Measurements from ENCODE around the gene PTPRE.

Gene PTPRE

DNA sequence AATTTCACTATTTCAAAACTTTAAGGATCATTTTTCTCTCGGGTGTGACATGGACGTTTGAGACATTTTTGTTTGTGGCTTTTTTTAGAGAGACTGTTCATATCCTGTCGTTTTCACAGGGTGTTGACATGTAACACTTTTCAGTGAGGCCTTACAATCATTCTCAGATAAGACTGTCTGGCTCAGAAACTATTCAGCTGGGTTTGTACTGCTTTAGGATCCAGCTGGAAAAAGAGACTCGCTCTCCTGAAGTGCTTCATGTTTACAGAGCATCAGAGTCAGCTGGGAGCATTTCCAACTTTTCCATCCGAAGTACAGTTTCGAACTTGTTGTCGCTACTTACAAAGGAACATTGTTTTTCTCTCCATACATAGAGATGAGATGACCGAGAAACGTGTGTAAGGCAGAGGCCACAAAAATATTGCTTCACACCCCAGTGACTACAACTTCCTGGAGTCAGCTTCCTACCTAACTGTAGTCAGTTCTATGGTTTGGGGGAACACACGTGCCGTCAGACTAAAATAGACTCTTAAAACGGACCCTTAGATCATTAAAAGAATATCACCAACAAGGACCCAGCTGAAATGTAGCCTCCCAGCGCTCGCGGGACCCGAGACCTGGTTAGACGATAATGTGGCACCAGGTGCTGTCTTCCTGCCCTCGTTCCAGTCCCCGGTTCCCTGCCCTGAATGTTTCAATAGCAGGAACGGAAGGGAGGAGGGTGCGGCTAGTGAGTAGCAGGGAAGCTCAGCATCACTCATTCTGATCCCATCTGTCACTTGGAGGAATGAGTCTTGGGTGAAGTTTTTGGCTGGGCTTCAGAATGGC lies 141.3 kb downstream of the PTPRE start:
- DNase-seq: no peak

DNA sequence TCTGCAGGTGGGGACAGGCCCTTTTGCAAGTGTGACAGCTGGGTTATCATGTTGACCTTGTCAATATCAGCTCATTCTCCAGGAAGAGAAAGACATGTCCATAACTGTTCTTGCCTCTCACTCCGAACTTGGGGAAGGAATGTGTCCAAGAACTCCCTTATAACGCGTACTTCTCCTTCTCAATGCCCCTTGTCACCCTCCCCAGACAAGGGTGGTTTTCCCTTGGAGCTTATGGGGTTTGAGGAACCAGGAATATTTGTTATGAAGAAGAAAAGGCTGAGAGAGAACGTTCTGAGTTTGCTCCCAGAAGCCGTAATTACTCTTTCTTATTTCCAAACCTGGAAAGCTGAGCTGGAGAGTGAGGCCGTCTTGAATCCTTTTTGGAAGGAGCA lies 141.9 kb downstream of the PTPRE start:
- DNase-seq: no peak

DNA sequence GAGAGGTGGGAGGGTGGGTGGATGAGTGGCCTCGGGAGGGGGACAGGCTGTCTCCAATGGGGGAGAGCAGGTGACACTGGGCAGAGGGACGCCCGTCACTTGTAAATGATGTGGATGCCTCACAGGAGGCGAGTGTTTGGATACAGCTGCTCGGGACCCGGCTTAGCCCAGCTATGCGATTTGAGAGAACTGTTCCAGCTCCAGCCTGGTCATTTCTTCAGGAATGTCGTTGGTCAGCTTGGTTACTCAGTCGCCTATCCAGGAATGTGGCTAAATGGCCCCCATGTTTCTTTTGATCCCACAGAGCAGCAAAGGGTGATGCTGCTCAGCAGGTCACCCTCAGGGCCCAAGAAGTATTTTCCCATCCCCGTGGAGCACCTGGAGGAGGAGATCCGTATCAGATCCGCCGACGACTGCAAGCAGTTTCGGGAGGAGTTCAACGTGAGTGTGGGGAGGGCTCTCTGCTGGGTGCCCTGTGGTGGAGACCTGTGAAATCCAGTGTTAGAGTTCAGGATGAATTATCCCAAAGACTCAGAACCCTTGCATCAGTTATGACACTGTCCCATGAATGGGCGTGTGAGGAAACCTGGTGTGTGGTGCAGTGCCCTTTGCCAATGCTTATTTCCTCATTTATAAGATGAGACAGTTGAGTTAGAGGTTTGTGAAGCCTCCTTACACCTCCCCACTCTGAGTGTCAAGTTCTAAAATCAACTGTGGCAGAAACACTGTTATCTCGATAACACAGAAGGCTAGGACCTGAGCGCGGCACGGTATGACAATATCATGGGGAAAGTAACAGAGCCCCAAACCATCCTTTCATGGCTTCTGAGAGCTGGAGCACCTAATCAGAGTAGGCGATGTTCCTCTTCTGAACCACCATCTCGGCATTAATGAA lies 142.6 kb downstream of the PTPRE start:
- no peak for DNase-seq

DNA sequence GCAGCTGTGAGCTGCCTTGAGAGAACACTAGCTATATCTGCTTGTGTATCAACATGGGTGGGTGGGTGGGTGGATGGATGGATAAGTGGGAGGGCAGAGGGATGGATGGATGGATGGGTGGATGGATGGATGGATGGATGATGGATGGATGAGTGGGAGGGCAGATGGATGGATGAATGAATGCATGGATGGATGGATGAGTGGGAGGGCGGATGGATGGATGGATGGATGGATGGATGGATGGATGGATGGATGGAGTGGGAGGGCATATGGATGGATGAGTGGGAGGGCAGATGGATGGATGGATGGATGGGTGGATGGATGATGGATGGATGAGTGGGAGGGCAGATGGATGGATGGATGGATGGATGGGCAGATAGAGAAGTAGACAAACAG lies 143.2 kb downstream of the PTPRE start:
- no peak for DNase-seq

DNA sequence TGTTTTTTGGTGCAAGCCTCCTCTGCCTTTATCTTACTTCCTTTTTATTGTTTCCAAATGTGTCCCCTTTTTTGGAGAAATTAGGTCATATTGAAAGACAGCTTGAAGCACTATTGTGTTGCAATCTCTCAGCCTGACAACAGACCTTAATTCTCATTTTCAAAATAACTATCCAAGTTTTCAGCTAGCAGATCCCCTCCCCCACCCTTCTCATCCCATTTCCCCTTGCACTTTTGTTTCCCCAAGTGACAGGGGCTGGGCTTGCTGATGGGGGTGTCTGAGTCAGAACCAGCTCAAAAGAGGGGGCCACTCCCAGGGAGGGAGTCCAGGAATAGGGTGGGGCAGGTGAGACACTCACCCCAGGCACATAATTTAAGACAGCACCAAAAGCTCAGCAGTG lies 144.0 kb downstream of the PTPRE start:
- no peak for DNase-seq

DNA sequence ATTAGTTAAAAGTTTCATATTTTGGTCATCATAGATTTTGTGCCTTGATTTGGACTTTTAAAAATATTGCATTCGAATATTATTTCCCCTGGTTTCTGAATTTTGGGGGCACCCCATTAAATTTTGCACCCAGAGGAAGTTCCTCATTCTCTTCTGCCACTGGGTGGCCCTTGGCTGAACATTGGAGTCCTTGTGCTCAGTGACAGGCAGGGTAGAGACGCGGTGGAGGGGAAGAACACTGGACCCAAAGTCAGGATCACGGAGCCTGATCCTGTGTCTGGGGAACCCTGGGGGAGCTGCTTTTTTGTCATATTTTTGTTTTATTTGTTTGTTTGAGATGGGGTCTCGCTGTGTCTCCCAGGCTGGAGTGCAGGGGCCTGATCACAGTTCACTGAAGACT lies 144.6 kb downstream of the PTPRE start:
- no peak for DNase-seq

DNA sequence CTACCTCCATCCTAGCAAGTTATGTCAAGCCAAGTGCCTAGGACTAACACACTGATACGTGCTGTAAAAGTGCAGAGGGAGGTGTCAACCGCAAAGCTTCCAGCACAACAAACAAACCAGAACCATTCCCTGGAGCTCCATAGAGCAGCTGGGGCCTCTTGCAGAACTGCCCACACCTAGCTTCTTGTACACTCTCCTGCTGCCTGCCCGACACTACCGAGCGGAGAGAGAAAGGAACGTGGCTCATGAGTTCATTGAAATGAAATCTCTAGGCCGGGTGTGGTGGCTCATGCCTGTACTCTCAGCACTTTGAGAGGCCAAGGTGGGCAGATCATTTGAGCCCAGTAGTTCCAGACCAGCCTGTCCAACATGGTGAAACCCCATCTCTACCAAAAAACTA lies 145.8 kb downstream of the PTPRE start:
- DNase-seq: no peak

DNA sequence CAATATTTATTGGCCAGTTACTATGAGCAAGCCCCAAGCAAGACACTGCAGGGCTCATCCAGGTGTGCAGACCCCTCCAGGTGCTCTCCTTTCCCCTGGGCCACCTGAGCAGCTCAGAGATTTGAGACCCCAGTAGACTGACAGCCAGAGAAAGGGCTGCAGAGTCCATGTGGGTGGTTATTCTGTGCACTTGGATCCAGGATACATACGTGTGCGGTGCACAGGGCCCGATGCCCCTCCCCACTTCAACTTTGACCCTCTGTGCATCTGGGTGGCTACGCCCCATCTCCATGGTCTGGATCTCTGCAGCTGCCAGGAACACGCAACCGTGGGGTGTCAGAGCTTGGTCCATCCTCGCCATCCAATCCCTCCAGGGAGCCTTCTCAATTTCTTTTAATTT lies 146.5 kb downstream of the PTPRE start:
- DNase-seq: no peak

DNA sequence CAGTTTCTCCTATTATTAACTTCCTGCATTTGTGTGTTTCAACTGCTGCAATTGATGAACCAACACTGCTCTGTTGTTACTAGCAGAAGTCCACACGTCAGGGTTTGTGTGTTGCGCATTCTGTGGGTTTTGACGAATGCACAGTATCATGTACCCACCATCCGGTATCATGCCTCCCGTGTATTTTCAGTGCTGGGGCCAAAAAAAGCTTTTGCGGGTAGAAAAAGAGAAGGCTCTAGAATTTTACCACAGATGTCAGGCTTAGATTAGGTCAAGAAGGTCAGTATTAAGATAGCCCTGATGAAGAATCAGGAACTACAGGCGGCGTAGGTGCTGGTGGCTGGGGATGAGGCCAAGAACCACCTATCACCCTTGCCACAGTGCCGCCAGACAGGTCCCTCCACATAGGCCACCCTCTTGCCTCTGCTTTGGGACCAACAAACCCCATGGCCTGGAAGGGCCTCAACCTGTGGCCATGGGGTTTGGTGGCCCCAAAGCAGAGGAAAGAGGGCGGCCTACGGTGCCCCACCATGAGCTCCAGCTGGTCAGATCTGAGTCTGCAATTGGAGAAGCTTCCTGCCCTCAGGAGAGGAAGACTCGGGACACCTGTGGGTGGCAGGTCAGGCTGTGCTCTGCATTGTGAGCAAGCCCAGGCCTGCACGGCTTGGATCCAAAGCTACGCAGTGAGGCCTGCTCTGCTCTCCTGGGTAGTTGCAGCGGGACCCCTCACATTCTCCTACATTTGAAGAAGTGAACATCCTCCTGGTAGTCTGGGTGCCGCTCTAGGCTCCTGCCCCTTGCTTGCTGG lies 147.5 kb downstream of the PTPRE start:
- DNase-seq: no peak

DNA sequence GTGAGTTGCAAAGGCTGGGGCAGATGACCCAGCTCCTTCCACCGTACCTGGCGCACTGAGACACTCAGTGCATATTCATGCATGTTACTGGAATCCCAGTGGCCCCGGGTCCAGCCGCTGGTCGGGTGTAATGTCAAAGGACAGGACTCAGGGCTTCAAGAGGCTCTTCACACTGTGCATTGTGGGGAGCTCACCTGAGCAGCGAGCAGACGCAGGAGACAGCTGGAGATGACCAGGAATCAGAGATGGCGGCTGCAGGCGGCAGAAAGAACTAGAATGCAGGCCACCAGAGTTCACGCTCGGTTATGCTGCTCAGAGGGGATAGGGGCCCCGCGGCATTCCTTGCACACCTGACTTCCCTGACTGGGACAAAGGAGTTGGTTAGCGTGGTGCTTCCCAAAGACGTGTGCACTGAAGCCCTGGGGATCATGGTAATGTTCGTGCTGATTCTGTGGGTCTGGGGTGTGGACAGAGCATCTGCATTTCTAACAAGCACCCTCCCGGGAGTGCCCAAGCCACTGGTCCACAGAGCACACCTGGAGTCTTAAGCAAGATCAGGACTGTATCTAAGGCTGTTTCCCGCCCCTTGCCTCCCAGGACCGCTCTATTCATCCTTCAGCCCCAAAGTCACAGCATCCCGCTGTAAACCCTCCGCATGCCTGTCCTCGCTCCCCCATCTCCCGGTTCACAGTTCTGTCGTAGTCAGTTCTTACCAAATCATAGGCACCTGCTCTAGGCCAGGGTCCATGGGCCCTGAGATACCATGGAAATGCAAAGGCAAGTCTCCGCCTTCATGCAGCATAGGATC lies 148.4 kb downstream of the PTPRE start:
- no peak for DNase-seq

DNA sequence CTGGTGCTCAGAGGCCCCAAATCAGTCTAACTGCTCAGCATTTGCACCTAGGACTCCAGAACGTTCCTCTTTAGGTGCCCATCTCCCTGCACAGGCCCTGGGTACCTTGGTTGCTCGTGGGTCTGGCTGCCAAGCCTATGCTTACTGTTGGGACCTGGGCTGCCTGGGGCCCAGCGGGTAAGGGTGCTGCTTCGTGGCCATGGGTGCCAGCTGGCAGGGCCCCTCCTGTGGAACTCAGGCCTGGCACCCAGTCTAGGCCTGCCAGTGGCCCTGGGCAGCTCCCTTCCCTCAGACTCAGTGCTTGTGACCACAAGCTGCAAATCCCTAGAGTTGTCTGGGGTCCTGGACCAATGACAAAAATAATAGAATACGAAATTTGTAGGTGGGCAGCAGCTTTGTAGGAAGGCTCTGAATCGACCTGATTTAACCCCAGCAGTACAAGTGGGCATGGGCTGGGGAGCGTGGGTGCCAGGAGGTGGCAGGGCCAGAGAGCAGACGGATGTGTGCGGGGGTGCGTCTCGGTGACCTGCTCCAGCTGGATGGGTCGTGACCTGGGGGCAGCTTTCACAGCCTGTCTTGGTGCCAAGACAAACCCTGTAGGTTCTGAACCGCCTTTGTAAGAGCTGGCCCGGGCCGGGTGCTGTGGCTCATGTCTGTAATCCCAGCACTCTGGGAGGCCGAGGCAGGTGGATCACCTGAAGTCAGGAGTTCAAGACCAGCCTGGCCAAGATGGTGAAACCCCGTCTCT lies 149.6 kb downstream of the PTPRE start:
- DNase-seq: no peak

DNA sequence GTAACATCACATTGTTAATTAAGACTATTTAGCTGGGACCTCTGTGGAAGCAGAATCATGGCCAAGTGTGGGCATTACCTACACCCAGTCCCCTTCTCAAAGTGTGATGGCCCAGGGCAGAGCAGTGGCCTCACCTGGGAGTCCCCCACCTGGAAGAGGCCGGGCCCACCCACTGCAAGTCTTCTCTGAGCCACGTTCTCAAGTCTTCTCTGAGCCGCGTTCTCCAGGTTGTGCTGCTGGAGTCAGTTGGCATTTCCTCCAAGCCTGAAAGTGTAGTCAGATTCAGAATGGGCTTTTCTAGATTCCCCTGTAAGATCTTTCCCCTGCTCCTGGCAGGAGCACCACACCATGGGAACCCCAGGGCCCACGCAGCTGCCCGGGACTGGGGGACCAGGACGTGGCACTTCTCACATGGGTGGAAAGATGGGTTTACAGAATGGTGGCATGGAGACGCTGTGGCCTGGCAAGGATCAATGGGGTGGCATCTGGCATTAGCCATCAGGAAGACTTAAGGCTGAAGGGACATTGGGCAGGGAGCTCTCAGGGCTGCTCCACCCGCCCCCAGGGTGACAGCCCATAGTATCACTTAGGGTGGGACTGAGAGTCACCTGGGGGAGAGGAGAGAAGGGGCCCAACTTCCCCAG lies 151.3 kb downstream of the PTPRE start:
- no peak for DNase-seq

DNA sequence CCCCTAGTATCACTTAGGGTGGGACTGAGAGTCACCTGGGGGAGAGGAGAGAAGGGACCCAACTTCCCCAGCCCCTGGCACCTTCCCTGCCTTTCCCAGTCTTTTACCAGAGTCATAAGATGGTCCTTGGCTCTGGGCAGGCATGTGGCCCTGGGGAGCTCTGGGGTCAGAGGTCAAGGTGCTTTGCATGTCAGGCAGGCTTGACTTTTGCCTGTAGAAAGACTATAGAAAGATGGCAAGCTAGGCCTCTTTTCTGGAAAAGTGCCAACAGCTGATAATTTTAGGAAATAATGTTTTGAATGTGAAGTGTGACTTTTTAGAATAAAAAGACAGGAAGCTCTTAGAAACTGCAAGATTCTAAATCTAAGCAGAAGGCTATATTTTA lies 151.8 kb downstream of the PTPRE start:
- DNase-seq: no peak

DNA sequence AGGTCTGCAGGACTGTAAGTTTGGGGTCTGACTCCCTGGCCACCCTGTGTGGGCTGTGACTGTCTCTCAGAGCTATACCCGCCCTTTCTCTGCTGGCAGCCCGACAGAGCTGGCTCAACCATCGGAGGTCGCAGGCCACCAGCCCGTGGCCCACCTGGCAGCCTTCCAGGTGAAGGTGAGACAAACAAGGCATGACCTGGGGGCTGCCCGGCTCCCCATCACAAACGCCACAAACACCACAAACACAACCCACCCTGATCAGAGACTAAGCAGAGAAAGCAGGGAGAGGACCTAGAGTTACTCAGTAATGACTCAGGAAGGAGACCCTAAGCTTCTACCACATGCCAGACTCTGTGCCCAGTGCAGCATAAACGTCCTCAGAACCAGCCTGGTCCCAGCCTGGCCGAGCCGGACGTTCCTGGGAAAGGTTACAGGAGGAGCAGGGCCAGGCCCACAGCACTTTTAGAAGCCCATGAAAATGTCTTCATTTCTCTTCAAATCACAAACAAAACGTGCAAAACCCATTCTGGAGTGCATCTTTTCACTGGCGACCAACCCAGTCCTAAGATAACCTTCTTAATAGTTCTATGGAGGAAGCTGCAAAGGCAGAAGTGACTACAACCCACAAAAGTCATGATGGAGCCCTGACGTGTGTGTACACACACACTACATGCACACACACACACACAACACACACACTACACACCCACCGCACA lies 152.5 kb downstream of the PTPRE start:
- DNase-seq: no peak

DNA sequence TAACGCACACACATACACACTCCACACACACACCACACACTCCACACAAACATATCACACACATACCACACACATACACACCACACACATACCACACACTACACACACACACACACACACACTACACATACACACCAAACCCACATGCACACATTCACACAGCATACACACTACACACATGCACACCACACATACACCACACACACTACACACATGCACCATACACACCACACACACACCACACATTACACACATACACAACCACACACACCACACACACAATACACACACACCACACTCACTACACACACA lies 153.0 kb downstream of the PTPRE start:
- no peak for DNase-seq

DNA sequence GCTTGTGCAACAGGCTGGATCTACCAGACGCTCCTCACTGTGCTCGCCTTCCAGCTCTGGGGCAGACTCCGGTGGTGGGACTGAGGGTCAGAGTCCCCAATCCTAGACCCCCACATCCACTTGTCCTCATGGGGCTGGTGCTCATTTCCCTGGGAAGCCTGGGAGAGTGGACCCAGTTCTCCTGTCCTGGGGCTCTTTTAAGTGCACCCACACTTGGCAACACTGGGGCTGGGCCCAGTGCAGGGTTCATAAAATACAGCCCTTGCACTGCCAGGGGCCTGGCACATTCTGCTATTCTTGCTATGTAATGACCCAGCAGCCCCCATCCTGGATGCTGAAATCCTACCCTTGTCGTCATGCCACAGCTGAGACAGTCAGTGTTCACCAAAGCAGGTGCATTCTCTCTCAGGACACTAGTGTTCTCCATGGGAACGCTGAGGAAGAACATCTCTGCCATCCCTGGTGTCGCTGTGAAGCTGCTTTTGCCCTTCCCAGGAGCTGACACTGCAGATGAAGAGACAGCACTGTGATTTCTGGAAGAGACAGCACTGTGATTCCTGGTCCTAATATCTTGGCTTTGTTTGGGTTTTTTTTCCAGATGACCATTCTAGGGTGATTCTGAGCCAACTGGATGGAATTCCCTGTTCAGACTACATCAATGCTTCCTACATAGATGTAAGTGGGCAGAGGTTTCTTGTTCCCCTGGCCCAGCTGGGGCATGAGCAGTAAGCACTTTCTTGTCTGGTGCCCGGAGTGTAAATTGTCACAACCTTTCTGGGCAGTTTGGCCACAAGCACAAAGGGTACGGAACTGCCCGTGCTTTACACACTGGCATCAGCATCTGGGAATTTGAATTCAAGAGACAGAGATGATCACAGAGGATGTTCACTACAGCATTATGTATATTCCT lies 153.7 kb downstream of the PTPRE start:
- no peak for DNase-seq

DNA sequence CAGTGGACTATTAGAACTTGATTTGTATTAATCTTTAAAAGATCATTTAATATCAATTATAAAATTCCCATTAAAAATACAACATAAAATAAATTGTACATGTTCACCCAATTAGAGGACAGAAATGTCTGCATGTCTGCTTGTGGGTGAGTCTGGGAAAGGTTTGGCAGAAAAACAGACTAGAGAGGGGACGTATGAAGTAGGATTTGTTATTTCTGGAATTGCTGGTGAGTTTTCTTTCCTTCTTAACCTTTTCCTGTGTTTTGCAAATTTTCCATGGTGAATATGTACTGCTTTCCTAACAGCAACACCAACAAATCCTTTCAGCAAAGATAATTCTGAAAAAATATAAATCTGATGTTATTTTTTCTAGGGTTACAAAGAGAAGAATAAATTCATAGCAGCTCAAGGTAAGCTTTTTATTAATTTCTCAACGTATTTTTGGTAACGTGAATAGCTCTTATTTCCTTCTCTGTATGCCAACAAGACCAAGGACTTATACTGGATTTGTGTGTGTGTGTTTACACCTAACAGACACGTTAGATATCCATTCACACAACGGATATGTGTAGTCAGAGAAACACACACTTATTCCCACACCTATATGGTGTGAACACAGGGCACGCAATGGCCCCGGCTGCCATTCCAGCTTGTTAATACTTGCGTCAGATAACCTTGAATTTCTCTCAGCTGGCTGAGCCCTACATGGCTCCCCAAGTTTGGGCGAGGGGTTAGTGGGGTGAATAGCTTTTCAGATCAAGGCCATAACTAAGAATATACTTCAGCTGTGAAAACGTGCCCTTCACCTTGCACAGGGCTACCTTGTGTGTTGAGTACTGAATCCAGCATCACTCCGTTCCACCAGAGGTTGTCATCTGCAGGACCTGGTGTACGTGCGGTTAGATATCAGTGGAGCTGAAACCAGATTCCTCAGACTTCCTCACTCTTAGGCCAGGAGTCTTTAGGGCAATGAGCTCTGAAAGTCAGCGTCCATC lies 154.7 kb downstream of the PTPRE start:
- DNase-seq: no peak

DNA sequence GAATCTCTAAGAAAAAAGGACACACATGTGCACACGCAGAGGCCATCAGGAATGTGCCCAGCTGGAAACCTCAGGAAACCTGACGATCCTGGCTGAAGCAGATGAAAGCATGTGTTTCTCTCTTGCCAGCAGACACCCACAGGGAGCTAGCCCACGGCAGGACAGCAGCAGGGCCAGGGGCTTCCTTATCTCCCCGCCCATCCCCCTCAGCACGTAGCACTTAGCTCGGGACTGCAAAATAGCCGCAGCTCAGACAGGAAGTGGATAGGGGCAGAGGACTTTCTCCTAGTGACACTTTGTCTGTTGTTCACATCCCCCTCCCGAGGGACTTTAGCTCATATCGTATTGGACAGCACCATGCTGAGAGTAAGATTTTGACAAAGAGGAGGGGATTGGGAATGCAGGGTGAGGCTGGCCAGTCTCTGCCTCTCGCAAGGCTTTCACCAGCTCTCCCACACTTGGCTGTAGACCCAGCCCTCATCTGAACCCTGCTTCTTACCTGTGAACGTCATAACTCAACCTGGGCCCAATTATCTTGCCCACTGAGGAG lies 155.5 kb downstream of the PTPRE start:
- DNase-seq: no peak

Measured in NCI-H526 (cell line).